HG03460 (cell line): ENCODE measurements around the gene PTPRT.

ENCODE experiments used
- ATAC-seq: cut with Tn5 transposase; IDR thresholded peaks from one replicate; pipeline ENCODE4 v1.9.1; 2021; ENCODE audit not compliant: unreplicated experiment

The PTPRT gene

GRCh38 chr20:42740226-42740870 is 449.4 kb downstream of the PTPRT start:
- ATAC-seq: no peak

- ATAC-seq: no peak
Observed at GRCh38 chr20:42739683-42740082, 450.0 kb downstream of the PTPRT start.

GRCh38 chr20:42735539-42735938 is 454.2 kb downstream of the PTPRT start:
- ATAC-seq: no peak

GRCh38 chr20:42734660-42735368 is 454.9 kb downstream of the PTPRT start:
- no peak for ATAC-seq

- no peak for ATAC-seq
Observed at GRCh38 chr20:42721923-42722322, 467.8 kb downstream of the PTPRT start.

GRCh38 chr20:42714298-42715141 is 475.2 kb downstream of the PTPRT start:
- no peak for ATAC-seq

GRCh38 chr20:42708266-42708665 is 481.4 kb downstream of the PTPRT start:
- no peak for ATAC-seq

- no peak for ATAC-seq
Observed at GRCh38 chr20:42706759-42707158, 482.9 kb downstream of the PTPRT start.

- ATAC-seq: no peak
Observed at GRCh38 chr20:42705550-42705949, 484.2 kb downstream of the PTPRT start.

GRCh38 chr20:42703744-42704143 is 486.0 kb downstream of the PTPRT start:
- no peak for ATAC-seq

GRCh38 chr20:42701948-42702347 is 487.8 kb downstream of the PTPRT start:
- no peak for ATAC-seq

GRCh38 chr20:42700372-42700771 is 489.3 kb downstream of the PTPRT start:
- no peak for ATAC-seq

GRCh38 chr20:42697962-42698361 is 491.7 kb downstream of the PTPRT start:
- no peak for ATAC-seq

- no peak for ATAC-seq
Observed at GRCh38 chr20:42690842-42691437, 498.8 kb downstream of the PTPRT start.

GRCh38 chr20:42688576-42688975 is 501.1 kb downstream of the PTPRT start:
- ATAC-seq: no peak

GRCh38 chr20:42686057-42686456 is 503.6 kb downstream of the PTPRT start:
- no peak for ATAC-seq

GRCh38 chr20:42678895-42679294 is 510.8 kb downstream of the PTPRT start:
- no peak for ATAC-seq

- ATAC-seq: no peak
Observed at GRCh38 chr20:42656130-42656529, 533.6 kb downstream of the PTPRT start.

GRCh38 chr20:42652266-42652665 is 537.4 kb downstream of the PTPRT start:
- ATAC-seq: no peak

GRCh38 chr20:42650191-42650746 is 539.4 kb downstream of the PTPRT start:
- no peak for ATAC-seq

- no peak for ATAC-seq
Observed at GRCh38 chr20:42649748-42650147, 540.0 kb downstream of the PTPRT start.
